GM23338 (cell line): ENCODE measurements around the gene ERP27. TPM values are rescaled to one million over a fixed set of nuclear protein-coding genes. Genes with fewer than 3 reads are reported as not detected.

Experiments
- ATAC-seq: fragments of 200-7000 bp; cut with Tn5 transposase; 3 replicates; pipeline ENCODE4 v1.9.1; 2020
- DNase-seq: peaks from one replicate; pipeline ENCODE4 v3.0.0-alpha.2; 2015; ENCODE audit warnings: low spot score
- H2AFZ ChIP-seq: fragments of 200-600 bp; sonication (generic); 2 replicates; pipeline ENCODE4 v1.8.0; 2016; ENCODE audit warnings: antibody characterized with exemption, mild to moderate bottlenecking, moderate library complexity
- H3F3A ChIP-seq: fragments of 200-600 bp; sonication (generic); replicated peaks from 2 replicates; pipeline ENCODE4 v1.8.0; 2017; ENCODE audit warnings: antibody characterized with exemption, mixed run types, low read depth
- H3K27ac ChIP-seq: fragments of 200-600 bp; sonication (generic); 2 replicates; pipeline ENCODE4 v1.6.1; 2016; ENCODE audit warnings: low read depth
- H3K27me3 ChIP-seq: fragments of 200-600 bp; sonication (generic); 2 replicates; pipeline ENCODE4 v1.8.0; 2016; ENCODE audit warnings: mild to moderate bottlenecking, mixed run types, moderate library complexity; ENCODE audit not compliant: insufficient read depth
- H3K36me3 ChIP-seq: fragments of 200-600 bp; sonication (generic); 2 replicates; pipeline ENCODE4 v1.8.0; 2016; ENCODE audit warnings: mild to moderate bottlenecking; ENCODE audit not compliant: insufficient read depth
- H3K4me1 ChIP-seq: fragments of 200-600 bp; sonication (generic); 2 replicates; pipeline ENCODE4 v1.8.0; 2016; ENCODE audit warnings: mild to moderate bottlenecking, moderate library complexity; ENCODE audit not compliant: insufficient read depth
- H3K4me2 ChIP-seq: fragments of 200-600 bp; sonication (generic); 2 replicates; pipeline ENCODE4 v1.7.1; 2017; ENCODE audit warnings: mixed run types
- H3K4me3 ChIP-seq: fragments of 200-600 bp; sonication (generic); 2 replicates; pipeline ENCODE4 v1.6.1; 2016; ENCODE audit warnings: mixed run types
- H3K79me2 ChIP-seq: fragments of 200-600 bp; sonication (generic); replicated peaks from 2 replicates; pipeline ENCODE4 v1.8.0; 2017; ENCODE audit warnings: mild to moderate bottlenecking; ENCODE audit not compliant: insufficient read depth
- H3K9me2 ChIP-seq: fragments of 200-600 bp; sonication (generic); 2 replicates; pipeline ENCODE4 v1.8.0; 2017; ENCODE audit not compliant: insufficient read depth
- H4K20me1 ChIP-seq: fragments of 200-600 bp; sonication (generic); replicated peaks from 2 replicates; pipeline ENCODE4 v1.8.0; 2017; ENCODE audit warnings: mild to moderate bottlenecking; ENCODE audit not compliant: insufficient read depth
- H3K27ac Mint-ChIP-seq: 2 replicates; pipeline ENCODE4 v1.8.0; 2020; ENCODE audit warnings: inconsistent platforms, mild to moderate bottlenecking, moderate library complexity, mixed read lengths
- H3K27me3 Mint-ChIP-seq: 3 replicates; pipeline ENCODE4 v1.8.0; 2022; ENCODE audit warnings: low read depth, mild to moderate bottlenecking, moderate library complexity, mixed read lengths, inconsistent platforms; ENCODE audit not compliant: insufficient read depth, poor library complexity
- H3K36me3 Mint-ChIP-seq: 3 replicates; pipeline ENCODE4 v1.8.0; 2021; ENCODE audit warnings: low read depth, mild to moderate bottlenecking, inconsistent platforms, moderate library complexity, mixed read lengths
- H3K4me1 Mint-ChIP-seq: 3 replicates; pipeline ENCODE4 v1.8.0; 2020; ENCODE audit warnings: mild to moderate bottlenecking, inconsistent platforms, mixed read lengths
- H3K4me3 Mint-ChIP-seq: 3 replicates; pipeline ENCODE4 v1.8.0; 2021; ENCODE audit warnings: moderate library complexity, mild to moderate bottlenecking, inconsistent platforms, mixed read lengths
- H3K9me3 Mint-ChIP-seq: 3 replicates; pipeline ENCODE4 v1.8.0; 2020; ENCODE audit warnings: moderate library complexity, mild to moderate bottlenecking, inconsistent platforms, mixed read lengths
- CREB1 ChIP-seq: fragments of 250-450 bp; sonication (Bioruptor Pico); IDR thresholded peaks from 2 replicates; pipeline ENCODE4 v1.5.0; 2020; ENCODE audit warnings: low read depth, mild to moderate bottlenecking, moderate library complexity
- EZH2 ChIP-seq: fragments of 200-600 bp; sonication (generic); IDR thresholded peaks from one replicate; pipeline ENCODE4 v1.8.0; 2017; ENCODE audit warnings: antibody characterized with exemption, mild to moderate bottlenecking, low read depth; ENCODE audit not compliant: unreplicated experiment
- JUNB ChIP-seq: IDR thresholded peaks from one replicate; pipeline ENCODE4 v1.6.1; 2016; ENCODE audit warnings: antibody characterized with exemption; ENCODE audit not compliant: unreplicated experiment
- NANOG ChIP-seq: IDR thresholded peaks from 2 replicates; pipeline ENCODE4 v1.6.1; 2016; ENCODE audit warnings: antibody characterized with exemption, borderline replicate concordance
- POLR2AphosphoS5 ChIP-seq: IDR thresholded peaks from 2 replicates; pipeline ENCODE4 v1.6.1; 2016; ENCODE audit warnings: antibody characterized with exemption, low read depth
- STAT1 ChIP-seq: IDR thresholded peaks from one replicate; pipeline ENCODE4 v1.6.1; 2016; ENCODE audit warnings: antibody characterized with exemption; ENCODE audit not compliant: unreplicated experiment
- ZNF114 ChIP-seq: fragments of 250-450 bp; sonication (Bioruptor Pico); IDR thresholded peaks from 2 replicates; pipeline ENCODE4 v1.5.0; 2020; ENCODE audit warnings: mild to moderate bottlenecking, moderate library complexity
- ZNF331 ChIP-seq: fragments of 250-450 bp; sonication (Bioruptor Pico); IDR thresholded peaks from 2 replicates; pipeline ENCODE4 v1.5.0; 2020; ENCODE audit warnings: low read depth, mild to moderate bottlenecking, moderate library complexity
- polyA plus RNA-seq: library from polyadenylated mRNA; unstranded; fragments of >200 nt; fragmentation: Nextera tagmentation; extraction: Ambion mirVana; gene quantifications from 2 replicates; pipeline ENCODE4 v1.2.1, GENCODE V29; 2016
- total RNA-seq: library from RNA; depleted of rRNA; stranded (reverse); fragments of >200 nt; shearing (Covaris generic); gene quantifications from 2 replicates; pipeline ENCODE4 v1.2.3, GENCODE V29; 2014
- TF ChIP-seq, protein P1 (sequence below): IDR thresholded peaks from 2 replicates; pipeline ENCODE4 v1.6.1; 2016; ENCODE audit warnings: antibody characterized with exemption
- TF ChIP-seq, protein P2 (sequence below): IDR thresholded peaks from one replicate; pipeline ENCODE4 v1.6.1; 2018; ENCODE audit warnings: antibody characterized with exemption; ENCODE audit not compliant: unreplicated experiment
- TF ChIP-seq, protein P3 (sequence below), 2 experiments: fragments of 200-600 bp in 1 of 2; sonication (generic) in 1 of 2; conservative IDR thresholded peaks; 2 replicates each; pipeline versions ENCODE4 v1.5.1 to v1.6.1; 2016 to 2017; ENCODE audit warnings: antibody characterized with exemption in 2 of 2, low read depth in 2 of 2, mild to moderate bottlenecking in 2 of 2, moderate library complexity in 1 of 2

The ERP27 gene
- total and polyA plus RNA-seq, 2 experiments from 2014 or later, result not detected

DNA sequence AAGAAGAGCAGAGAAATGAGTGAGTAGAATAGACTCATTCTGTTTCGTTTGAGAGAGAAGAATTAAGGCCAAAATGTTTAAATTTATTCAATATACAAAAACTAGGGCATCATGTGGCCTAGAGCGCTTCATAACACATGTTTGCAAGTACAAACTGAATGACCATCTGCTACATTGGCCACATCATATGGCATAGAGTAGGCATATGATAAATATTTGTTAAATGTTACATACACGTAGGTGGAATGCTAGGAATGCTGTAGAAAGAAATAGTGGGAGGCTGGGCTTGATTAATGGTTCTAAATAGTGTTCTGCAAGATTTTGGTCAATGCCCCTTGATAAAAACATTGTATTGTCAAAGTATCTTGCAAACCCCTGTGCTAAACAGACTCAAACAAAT lies 63.5 kb downstream of the ERP27 start:
- H3K36me3 ChIP-seq, result no peaks in the 10 kb centered on the region
- no peaks in the 10 kb centered on the region for H3K27me3 ChIP-seq
- H3K79me2 ChIP-seq, result no peaks in the 10 kb centered on the region
- TF ChIP-seq CREB1 (CRISPR knock-in tag) (no peak), STAT1 (no peak)
- H2AFZ ChIP-seq, result no peak overlapping the region
- no peaks in the 10 kb centered on the region for H3K9me2 ChIP-seq
- H3F3A ChIP-seq, result no peaks in the 10 kb centered on the region
- ATAC-seq (no peak), DNase-seq (no peak)
- Mint-ChIP-seq H3K4me3 (no peak overlapping the region), H3K27ac (no peak overlapping the region), H3K27me3 (peaks cover 1% of the 10 kb centered on the region), H3K4me1 (no peaks in the 10 kb centered on the region), H3K9me3 (0 out of 3 replicates have a peak, but pooled peaks cover 1% of the 10 kb centered on the region), H3K36me3 (no peaks in the 10 kb centered on the region)
- H3K27ac ChIP-seq, result no peak overlapping the region
- no peak overlapping the region for H3K4me2 ChIP-seq
- no peak overlapping the region for H3K4me3 ChIP-seq
- H3K4me1 ChIP-seq, result no peaks in the 10 kb centered on the region
- no peaks in the 10 kb centered on the region for H4K20me1 ChIP-seq

DNA sequence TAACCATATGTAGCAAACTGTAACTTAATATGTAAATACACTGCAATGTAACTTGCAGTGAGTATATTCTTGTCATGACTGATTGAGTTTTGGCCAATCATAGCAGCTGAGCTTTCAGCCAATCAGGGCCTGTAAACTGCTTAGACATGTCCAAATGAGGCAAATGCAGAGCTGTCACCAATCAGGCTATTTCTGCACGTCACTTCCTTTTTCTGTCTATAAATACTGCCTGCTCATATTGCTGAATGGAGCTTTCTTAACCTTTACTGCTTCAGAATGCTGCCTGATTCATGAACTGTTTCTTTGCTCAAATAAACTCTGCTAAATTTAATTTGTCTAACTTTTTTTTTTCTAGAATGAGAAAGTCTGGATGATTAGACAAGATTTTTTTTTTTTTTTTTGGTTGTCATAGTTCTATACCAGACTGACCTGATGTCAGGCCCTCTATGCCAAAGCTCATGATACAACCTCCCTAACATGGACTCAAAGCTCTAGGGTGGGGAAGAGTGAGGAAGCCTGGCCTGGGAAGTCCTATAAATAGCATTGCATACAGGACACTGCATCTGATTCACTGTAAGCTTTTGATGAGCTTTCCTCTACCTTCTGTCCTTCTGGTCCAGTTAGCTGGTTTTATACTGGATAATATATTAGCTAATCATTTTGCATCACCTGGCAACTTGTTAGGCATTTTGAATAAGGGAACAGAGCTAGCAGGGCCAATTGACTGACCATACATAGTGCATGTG lies 64.7 kb downstream of the ERP27 start:
- Histone ChIP-seq H4K20me1 (no peaks in the 10 kb centered on the region), H3K27me3 (no peaks in the 10 kb centered on the region), H3K27ac (no peak overlapping the region), H3K4me3 (no peak overlapping the region), H2AFZ (no peak overlapping the region), H3K4me1 (no peaks in the 10 kb centered on the region), H3K9me2 (no peaks in the 10 kb centered on the region), H3K4me2 (no peak overlapping the region), H3F3A (no peaks in the 10 kb centered on the region), H3K36me3 (no peaks in the 10 kb centered on the region), H3K79me2 (no peaks in the 10 kb centered on the region)
- DNase-seq (no peak), ATAC-seq (no peak)
- peaks cover 6% of the 10 kb centered on the region; the same call in 2 of the 3 replicates for H3K9me3 Mint-ChIP-seq
- no peaks in the 10 kb centered on the region for H3K36me3 Mint-ChIP-seq
- H3K4me3 Mint-ChIP-seq, result no peak overlapping the region
- H3K27ac Mint-ChIP-seq, result no peak overlapping the region
- TF ChIP-seq POLR2AphosphoS5, result no peak
- TF ChIP-seq STAT1, result no peak
- no peak for TF ChIP-seq NANOG
- TF ChIP-seq, protein P1, sequence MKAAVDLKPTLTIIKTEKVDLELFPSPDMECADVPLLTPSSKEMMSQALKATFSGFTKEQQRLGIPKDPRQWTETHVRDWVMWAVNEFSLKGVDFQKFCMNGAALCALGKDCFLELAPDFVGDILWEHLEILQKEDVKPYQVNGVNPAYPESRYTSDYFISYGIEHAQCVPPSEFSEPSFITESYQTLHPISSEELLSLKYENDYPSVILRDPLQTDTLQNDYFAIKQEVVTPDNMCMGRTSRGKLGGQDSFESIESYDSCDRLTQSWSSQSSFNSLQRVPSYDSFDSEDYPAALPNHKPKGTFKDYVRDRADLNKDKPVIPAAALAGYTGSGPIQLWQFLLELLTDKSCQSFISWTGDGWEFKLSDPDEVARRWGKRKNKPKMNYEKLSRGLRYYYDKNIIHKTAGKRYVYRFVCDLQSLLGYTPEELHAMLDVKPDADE, result no peak
- no peak for TF ChIP-seq EZH2
- peaks cover 2% of the 10 kb centered on the region for H3K27me3 Mint-ChIP-seq
- no peaks in the 10 kb centered on the region for H3K4me1 Mint-ChIP-seq

DNA sequence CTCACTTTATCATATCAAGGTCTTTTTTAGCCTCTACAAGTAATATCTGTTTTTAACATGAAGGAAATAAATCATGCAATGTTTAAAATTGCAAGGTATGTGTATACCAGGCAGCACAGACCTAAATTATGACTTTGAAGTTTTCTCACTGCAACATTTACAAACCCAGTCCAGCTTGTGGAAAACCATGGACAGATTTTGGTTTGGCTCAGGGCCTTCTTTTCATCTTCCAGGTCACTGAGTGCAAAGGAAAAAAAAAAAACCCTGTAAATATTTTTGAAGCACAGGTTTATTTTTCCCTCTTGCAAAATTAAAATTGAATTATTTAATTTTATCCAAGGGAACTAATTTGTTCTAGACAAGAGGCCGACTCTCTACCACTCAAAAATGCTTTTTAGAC lies 66.5 kb downstream of the ERP27 start:
- H3F3A ChIP-seq, result no peaks in the 10 kb centered on the region
- TF ChIP-seq STAT1 (no peak), NANOG (no peak), JUNB (no peak), POLR2AphosphoS5 (no peak), CREB1 (CRISPR knock-in tag) (no peak), ZNF114 (CRISPR knock-in tag) (no peak), ZNF331 (no peak), EZH2 (no peak)
- TF ChIP-seq, protein P2, sequence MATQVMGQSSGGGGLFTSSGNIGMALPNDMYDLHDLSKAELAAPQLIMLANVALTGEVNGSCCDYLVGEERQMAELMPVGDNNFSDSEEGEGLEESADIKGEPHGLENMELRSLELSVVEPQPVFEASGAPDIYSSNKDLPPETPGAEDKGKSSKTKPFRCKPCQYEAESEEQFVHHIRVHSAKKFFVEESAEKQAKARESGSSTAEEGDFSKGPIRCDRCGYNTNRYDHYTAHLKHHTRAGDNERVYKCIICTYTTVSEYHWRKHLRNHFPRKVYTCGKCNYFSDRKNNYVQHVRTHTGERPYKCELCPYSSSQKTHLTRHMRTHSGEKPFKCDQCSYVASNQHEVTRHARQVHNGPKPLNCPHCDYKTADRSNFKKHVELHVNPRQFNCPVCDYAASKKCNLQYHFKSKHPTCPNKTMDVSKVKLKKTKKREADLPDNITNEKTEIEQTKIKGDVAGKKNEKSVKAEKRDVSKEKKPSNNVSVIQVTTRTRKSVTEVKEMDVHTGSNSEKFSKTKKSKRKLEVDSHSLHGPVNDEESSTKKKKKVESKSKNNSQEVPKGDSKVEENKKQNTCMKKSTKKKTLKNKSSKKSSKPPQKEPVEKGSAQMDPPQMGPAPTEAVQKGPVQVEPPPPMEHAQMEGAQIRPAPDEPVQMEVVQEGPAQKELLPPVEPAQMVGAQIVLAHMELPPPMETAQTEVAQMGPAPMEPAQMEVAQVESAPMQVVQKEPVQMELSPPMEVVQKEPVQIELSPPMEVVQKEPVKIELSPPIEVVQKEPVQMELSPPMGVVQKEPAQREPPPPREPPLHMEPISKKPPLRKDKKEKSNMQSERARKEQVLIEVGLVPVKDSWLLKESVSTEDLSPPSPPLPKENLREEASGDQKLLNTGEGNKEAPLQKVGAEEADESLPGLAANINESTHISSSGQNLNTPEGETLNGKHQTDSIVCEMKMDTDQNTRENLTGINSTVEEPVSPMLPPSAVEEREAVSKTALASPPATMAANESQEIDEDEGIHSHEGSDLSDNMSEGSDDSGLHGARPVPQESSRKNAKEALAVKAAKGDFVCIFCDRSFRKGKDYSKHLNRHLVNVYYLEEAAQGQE, result no peak
- TF ChIP-seq, protein P3, sequence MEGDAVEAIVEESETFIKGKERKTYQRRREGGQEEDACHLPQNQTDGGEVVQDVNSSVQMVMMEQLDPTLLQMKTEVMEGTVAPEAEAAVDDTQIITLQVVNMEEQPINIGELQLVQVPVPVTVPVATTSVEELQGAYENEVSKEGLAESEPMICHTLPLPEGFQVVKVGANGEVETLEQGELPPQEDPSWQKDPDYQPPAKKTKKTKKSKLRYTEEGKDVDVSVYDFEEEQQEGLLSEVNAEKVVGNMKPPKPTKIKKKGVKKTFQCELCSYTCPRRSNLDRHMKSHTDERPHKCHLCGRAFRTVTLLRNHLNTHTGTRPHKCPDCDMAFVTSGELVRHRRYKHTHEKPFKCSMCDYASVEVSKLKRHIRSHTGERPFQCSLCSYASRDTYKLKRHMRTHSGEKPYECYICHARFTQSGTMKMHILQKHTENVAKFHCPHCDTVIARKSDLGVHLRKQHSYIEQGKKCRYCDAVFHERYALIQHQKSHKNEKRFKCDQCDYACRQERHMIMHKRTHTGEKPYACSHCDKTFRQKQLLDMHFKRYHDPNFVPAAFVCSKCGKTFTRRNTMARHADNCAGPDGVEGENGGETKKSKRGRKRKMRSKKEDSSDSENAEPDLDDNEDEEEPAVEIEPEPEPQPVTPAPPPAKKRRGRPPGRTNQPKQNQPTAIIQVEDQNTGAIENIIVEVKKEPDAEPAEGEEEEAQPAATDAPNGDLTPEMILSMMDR (conservative IDR thresholded peaks at IDR 0.05; ENCODE audit: low read depth in 2 of 2), result no peak
- TF ChIP-seq, protein P1, result no peak

More for the DNA sequence above, 66.5 kb downstream of the ERP27 start:
- Histone ChIP-seq H3K79me2 (no peaks in the 10 kb centered on the region), H2AFZ (no peak overlapping the region), H3K27me3 (no peaks in the 10 kb centered on the region), H3K4me3 (no peak overlapping the region), H3K27ac (no peak overlapping the region), H3K9me2 (no peaks in the 10 kb centered on the region), H3K36me3 (peaks cover 10% of the 10 kb centered on the region; the same call in 1 of the 2 replicates), H3K4me2 (no peak overlapping the region), H4K20me1 (no peaks in the 10 kb centered on the region), H3K4me1 (no peaks in the 10 kb centered on the region)
- Mint-ChIP-seq H3K4me1 (no peaks in the 10 kb centered on the region), H3K4me3 (no peak overlapping the region), H3K27me3 (peaks cover 2% of the 10 kb centered on the region), H3K36me3 (peaks cover 15% of the 10 kb centered on the region), H3K9me3 (peaks cover 24% of the 10 kb centered on the region), H3K27ac (no peak overlapping the region)
- ATAC-seq (no peak), DNase-seq (no peak)
